Endothelial cell of umbilical vein (primary cell): Measurements from ENCODE around the gene DGCR2.

Source experiments
- EZH2 ChIP-seq: IDR thresholded peaks from 2 replicates; pipeline ENCODE4 v1.6.1; 2012; ENCODE audit warnings: borderline replicate concordance, low read depth, mild to moderate bottlenecking, moderate library complexity, low read length, inconsistent platforms; ENCODE audit not compliant: severe bottlenecking
- FOS ChIP-seq: IDR thresholded peaks from 2 replicates; pipeline ENCODE4 v1.6.1; 2011; ENCODE audit warnings: mild to moderate bottlenecking, low read length, moderate library complexity, borderline replicate concordance; ENCODE audit not compliant: insufficient read depth
- JUN ChIP-seq: IDR thresholded peaks from 2 replicates; pipeline ENCODE4 v1.6.1; 2011; ENCODE audit warnings: borderline replicate concordance, low read depth; ENCODE audit not compliant: insufficient read length, insufficient read depth
- MYC ChIP-seq: IDR thresholded peaks from one replicate; pipeline ENCODE4 v1.6.1; 2011; ENCODE audit warnings: mild to moderate bottlenecking, low read depth, low read length
- POLR2A ChIP-seq: IDR thresholded peaks from 2 replicates; pipeline ENCODE4 v1.6.1; 2012; ENCODE audit warnings: low read depth, mild to moderate bottlenecking, control low read depth, low read length
- POLR2AphosphoS5 ChIP-seq: IDR thresholded peaks from 2 replicates; pipeline ENCODE4 v1.6.1; 2012; ENCODE audit warnings: low read depth, mild to moderate bottlenecking, control low read depth, low read length, moderate library complexity; ENCODE audit not compliant: insufficient read depth
- TF ChIP-seq, protein P1 (sequence below), 2 donors: IDR thresholded peaks; 1 replicate in 1 of 2; 2 replicates in 1 of 2; pipeline ENCODE4 v1.5.1; 2011; ENCODE audit warnings: low read length in 2 of 2, mild to moderate bottlenecking in 2 of 2, moderate library complexity in 2 of 2, control low read depth in 1 of 2, inconsistent platforms in 1 of 2, low read depth in 1 of 2; ENCODE audit not compliant: insufficient read depth in 1 of 2; ENCODE audit errors: extremely low read depth in 1 of 2
- TF ChIP-seq, protein P2 (sequence below): IDR thresholded peaks from 2 replicates; pipeline ENCODE4 v1.6.1; 2011; ENCODE audit not compliant: insufficient read depth, insufficient read length

- TF ChIP-seq, protein P1, sequence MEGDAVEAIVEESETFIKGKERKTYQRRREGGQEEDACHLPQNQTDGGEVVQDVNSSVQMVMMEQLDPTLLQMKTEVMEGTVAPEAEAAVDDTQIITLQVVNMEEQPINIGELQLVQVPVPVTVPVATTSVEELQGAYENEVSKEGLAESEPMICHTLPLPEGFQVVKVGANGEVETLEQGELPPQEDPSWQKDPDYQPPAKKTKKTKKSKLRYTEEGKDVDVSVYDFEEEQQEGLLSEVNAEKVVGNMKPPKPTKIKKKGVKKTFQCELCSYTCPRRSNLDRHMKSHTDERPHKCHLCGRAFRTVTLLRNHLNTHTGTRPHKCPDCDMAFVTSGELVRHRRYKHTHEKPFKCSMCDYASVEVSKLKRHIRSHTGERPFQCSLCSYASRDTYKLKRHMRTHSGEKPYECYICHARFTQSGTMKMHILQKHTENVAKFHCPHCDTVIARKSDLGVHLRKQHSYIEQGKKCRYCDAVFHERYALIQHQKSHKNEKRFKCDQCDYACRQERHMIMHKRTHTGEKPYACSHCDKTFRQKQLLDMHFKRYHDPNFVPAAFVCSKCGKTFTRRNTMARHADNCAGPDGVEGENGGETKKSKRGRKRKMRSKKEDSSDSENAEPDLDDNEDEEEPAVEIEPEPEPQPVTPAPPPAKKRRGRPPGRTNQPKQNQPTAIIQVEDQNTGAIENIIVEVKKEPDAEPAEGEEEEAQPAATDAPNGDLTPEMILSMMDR (IDR thresholded peaks at IDR 0.05; ENCODE audit: extremely low read depth in 1 of 2, insufficient read depth in 1 of 2, low read depth in 1 of 2, low read length in 2 of 2): no peak
- TF ChIP-seq POLR2A (no peak), EZH2 (no peak), POLR2AphosphoS5 (no peak), FOS (no peak), JUN (no peak), MYC (no peak)
- TF ChIP-seq, protein P2, sequence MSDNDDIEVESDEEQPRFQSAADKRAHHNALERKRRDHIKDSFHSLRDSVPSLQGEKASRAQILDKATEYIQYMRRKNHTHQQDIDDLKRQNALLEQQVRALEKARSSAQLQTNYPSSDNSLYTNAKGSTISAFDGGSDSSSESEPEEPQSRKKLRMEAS: no peak
These were observed 18.1 kb downstream of the DGCR2 start for GRCh38 chr22:19103880-19104821.
